HEK293T (cell line): ENCODE results near the gene STAC2.

ENCODE experiments used
- BHLHE40 ChIP-seq: fragments of 450-650 bp; IDR thresholded peaks from 2 replicates; pipeline ENCODE4 v1.6.1; 2016; ENCODE audit warnings: mild to moderate bottlenecking, moderate library complexity, borderline replicate concordance
- CTBP1 ChIP-seq: fragments of 450-650 bp; IDR thresholded peaks from 2 replicates; pipeline ENCODE4 v1.6.1; 2016; ENCODE audit warnings: borderline replicate concordance
- ELF4 ChIP-seq: fragments of 450-650 bp; IDR thresholded peaks from 2 replicates; pipeline ENCODE4 v1.6.1; 2017; ENCODE audit warnings: antibody characterized with exemption
- FOXA1 ChIP-seq: fragments of 450-650 bp; IDR thresholded peaks from 2 replicates; pipeline ENCODE4 v1.6.1; 2016; ENCODE audit warnings: mild to moderate bottlenecking
- FOXK2 ChIP-seq: fragments of 450-650 bp; IDR thresholded peaks from 2 replicates; pipeline ENCODE4 v1.6.1; 2016; ENCODE audit warnings: mild to moderate bottlenecking
- FOXM1 ChIP-seq: fragments of 450-650 bp; IDR thresholded peaks from 2 replicates; pipeline ENCODE4 v1.6.1; 2017; ENCODE audit warnings: mild to moderate bottlenecking, borderline replicate concordance
- HDGF ChIP-seq: fragments of 450-650 bp; IDR thresholded peaks from 2 replicates; pipeline ENCODE4 v1.6.1; 2017; ENCODE audit warnings: antibody characterized with exemption, borderline replicate concordance
- LEF1 ChIP-seq: fragments of 450-650 bp; IDR thresholded peaks from 2 replicates; pipeline ENCODE4 v1.6.1; 2017; ENCODE audit warnings: mild to moderate bottlenecking, borderline replicate concordance
- NFRKB ChIP-seq: fragments of 450-650 bp; IDR thresholded peaks from 2 replicates; pipeline ENCODE4 v1.6.1; 2016; ENCODE audit warnings: mild to moderate bottlenecking, moderate library complexity
- SP1 ChIP-seq: fragments of 450-650 bp; IDR thresholded peaks from 2 replicates; pipeline ENCODE4 v1.6.1; 2017
- SUZ12 ChIP-seq: fragments of 450-650 bp; IDR thresholded peaks from 2 replicates; pipeline ENCODE4 v1.6.1; 2016; ENCODE audit warnings: mild to moderate bottlenecking
- TARDBP ChIP-seq: fragments of 450-650 bp; IDR thresholded peaks from 2 replicates; pipeline ENCODE4 v1.6.1; 2016
- TF ChIP-seq, protein P1 (sequence below): fragments of 450-650 bp; IDR thresholded peaks from 2 replicates; pipeline ENCODE4 v1.6.1; 2016

DNA sequence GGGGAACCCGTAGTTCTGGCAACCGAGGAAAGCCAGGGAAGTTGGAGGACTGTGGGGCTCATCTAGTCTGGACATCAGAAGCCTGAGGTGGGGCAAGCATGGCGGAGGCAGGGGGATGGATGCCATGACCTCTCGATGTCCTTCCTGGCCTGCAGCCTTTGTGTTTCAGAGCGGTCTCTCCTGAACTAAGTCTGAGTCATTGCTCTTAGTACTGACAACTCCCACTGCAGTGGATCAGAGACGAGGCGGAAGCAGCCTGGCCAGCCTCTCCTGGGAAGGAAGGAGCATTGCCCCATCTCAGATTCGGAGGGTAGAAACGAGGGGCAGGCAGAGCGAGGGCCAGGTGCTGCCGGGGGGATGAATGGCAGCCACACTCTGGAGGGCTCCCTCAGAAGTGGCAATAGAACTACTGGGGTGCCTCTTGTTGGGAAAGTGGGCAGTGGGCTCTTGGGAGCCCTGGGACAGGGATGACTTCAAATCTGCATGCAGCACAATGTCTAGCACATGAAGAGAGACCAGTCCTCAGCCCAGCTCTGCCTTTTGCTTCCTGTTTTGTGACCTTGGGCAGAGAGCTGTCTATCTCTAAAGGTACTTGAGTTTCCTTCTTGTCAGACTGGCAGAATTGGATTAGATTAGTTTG lies 3.6 kb upstream of the STAC2 start:
- TF ChIP-seq TARDBP (no peak), SP1 (no peak), BHLHE40 (no peak), ELF4 (no peak), NFRKB (no peak), HDGF (no peak), SUZ12 (no peak), LEF1 (no peak), FOXA1 (no peak), CTBP1 (no peak), FOXM1 (no peak), FOXK2 (no peak)
- TF ChIP-seq, protein P1, sequence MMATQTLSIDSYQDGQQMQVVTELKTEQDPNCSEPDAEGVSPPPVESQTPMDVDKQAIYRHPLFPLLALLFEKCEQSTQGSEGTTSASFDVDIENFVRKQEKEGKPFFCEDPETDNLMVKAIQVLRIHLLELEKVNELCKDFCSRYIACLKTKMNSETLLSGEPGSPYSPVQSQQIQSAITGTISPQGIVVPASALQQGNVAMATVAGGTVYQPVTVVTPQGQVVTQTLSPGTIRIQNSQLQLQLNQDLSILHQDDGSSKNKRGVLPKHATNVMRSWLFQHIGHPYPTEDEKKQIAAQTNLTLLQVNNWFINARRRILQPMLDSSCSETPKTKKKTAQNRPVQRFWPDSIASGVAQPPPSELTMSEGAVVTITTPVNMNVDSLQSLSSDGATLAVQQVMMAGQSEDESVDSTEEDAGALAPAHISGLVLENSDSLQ = no peak
